ENCODE data around the gene BOK.

DNA sequence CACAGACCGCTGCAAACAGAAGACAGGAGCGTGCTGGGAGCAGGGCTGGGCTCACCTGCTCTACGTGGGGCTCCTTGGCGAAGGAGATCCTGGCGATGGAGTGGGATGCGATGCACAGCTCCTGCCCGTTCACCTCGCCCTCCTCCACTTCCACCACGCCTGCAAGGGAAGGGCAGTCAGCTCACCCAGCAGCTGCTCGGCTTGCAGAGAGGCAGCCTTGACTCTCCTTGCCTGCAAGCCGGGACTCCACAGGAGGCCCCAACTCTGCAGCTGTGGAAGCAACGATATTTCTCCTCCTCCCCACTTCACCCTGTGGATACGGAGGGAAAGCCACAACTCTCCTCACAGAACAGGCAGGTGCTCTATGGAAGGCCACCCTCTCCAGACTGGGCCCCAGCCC lies 43.3 kb downstream of the BOK start:
- TF ChIP-seq POLR2A (IDR thresholded peaks at IDR 0.05): no peak
- TF ChIP-seq, protein P1, sequence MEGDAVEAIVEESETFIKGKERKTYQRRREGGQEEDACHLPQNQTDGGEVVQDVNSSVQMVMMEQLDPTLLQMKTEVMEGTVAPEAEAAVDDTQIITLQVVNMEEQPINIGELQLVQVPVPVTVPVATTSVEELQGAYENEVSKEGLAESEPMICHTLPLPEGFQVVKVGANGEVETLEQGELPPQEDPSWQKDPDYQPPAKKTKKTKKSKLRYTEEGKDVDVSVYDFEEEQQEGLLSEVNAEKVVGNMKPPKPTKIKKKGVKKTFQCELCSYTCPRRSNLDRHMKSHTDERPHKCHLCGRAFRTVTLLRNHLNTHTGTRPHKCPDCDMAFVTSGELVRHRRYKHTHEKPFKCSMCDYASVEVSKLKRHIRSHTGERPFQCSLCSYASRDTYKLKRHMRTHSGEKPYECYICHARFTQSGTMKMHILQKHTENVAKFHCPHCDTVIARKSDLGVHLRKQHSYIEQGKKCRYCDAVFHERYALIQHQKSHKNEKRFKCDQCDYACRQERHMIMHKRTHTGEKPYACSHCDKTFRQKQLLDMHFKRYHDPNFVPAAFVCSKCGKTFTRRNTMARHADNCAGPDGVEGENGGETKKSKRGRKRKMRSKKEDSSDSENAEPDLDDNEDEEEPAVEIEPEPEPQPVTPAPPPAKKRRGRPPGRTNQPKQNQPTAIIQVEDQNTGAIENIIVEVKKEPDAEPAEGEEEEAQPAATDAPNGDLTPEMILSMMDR (IDR thresholded peaks at IDR 0.05): no peak
- TF ChIP-seq EP300 (IDR thresholded peaks at IDR 0.05): no peak

Data from tibial nerve (tissue), 4 donors.